HepG2 (cell line): ENCODE results near the gene SEC24D. TPM values are rescaled to one million over a fixed set of nuclear protein-coding genes. Genes with fewer than 3 reads are reported as not detected.

Experiments used
- ATAC-seq: fragments of 200-7000 bp; cut with Tn5 transposase; 3 replicates; pipeline ENCODE4 v1.9.1; 2020; ENCODE audit warnings: mild to moderate bottlenecking, moderate library complexity
- BruUV-seq: library from RNA; stranded (reverse); fragments of 400-500 nt; replicated peaks from 2 replicates; lab custom pipeline; 2021; lab: Mats Ljungman, UMichigan
- CTCF ChIA-PET: fragments of 300-600 bp; formaldehyde crosslinking; extraction: SDS; loops from one replicate; lab custom pipeline; 2021; ENCODE audit warnings: low total read pairs, inconsistent platforms, low intra/inter-chr PET ratio; lab: Yijun Ruan, JAX
- POLR2A ChIA-PET: fragments of 350-600 bp; sonication (Branson Sonifier 250); formaldehyde crosslinking; loops from one replicate; lab custom pipeline; 2020; ENCODE audit warnings: antibody characterized with exemption, inconsistent platforms; lab: Yijun Ruan, JAX
- DNase-seq: peaks from one replicate; pipeline ENCODE4 v3.0.0-alpha.2; 2015; ENCODE audit warnings: low spot score
- FAIRE-seq: peaks from 3 replicates; lab custom pipeline; 2011; peaks lifted over from hg19 to GRCh38; lab: Jason Lieb, UNC
- H2AFZ ChIP-seq: one replicate; pipeline ENCODE4 v1.6.1; 2011; ENCODE audit warnings: low read length, inconsistent platforms
- H3K27ac ChIP-seq: fragments of 300-600 bp; 3 replicates; pipeline ENCODE4 v1.8.0; 2011; ENCODE audit warnings: mixed run types, mild to moderate bottlenecking, mixed read lengths, low read length, inconsistent platforms; ENCODE audit not compliant: insufficient read depth; ENCODE audit errors: extremely low read length
- H3K27me3 ChIP-seq, 2 experiments: fragments of 200-600 bp in 1 of 2; 2 replicates in 1 of 2; 3 replicates in 1 of 2; pipeline versions ENCODE4 v1.6.0 to v1.8.0; 2011; ENCODE audit warnings: low read length in 2 of 2, mild to moderate bottlenecking in 2 of 2, moderate library complexity in 2 of 2, inconsistent platforms in 1 of 2; ENCODE audit not compliant: insufficient read depth in 2 of 2, control insufficient read depth in 1 of 2
- H3K36me3 ChIP-seq, 2 experiments: fragments of 200-600 bp in 1 of 2; replicated peaks in 1 of 2; 2 replicates in 1 of 2; 3 replicates in 1 of 2; pipeline versions ENCODE4 v1.5.1 to v1.8.0; 2011; ENCODE audit warnings: low read length in 2 of 2, inconsistent platforms in 1 of 2; ENCODE audit not compliant: insufficient read depth in 2 of 2, control insufficient read depth in 1 of 2
- H3K4me1 ChIP-seq: 2 replicates; pipeline ENCODE4 v1.5.1; 2012; ENCODE audit warnings: low read length, inconsistent platforms; ENCODE audit not compliant: insufficient read depth
- H3K4me2 ChIP-seq: 2 replicates; pipeline ENCODE4 v1.6.0; 2011; ENCODE audit warnings: low read depth, low read length, inconsistent platforms
- H3K4me3 ChIP-seq, 3 experiments: fragments of 200-600 bp in 1 of 3; sonication (generic), shearing (Covaris generic) in 1 of 3; replicated peaks in 1 of 3; 2 replicates each; pipeline ENCODE4 v1.5.1; 2011 to 2016; ENCODE audit warnings: low read length in 3 of 3, inconsistent platforms in 2 of 3, low read depth in 2 of 3, mild to moderate bottlenecking in 2 of 3, control low read depth in 1 of 3, mixed read lengths in 1 of 3; ENCODE audit not compliant: insufficient read depth in 1 of 3
- H3K79me2 ChIP-seq: one replicate; pipeline ENCODE4 v1.6.1; 2011; ENCODE audit warnings: low read length, inconsistent platforms; ENCODE audit not compliant: insufficient read depth
- H3K9ac ChIP-seq: 2 replicates; pipeline ENCODE4 v1.6.0; 2011; ENCODE audit warnings: mild to moderate bottlenecking, low read depth, low read length, inconsistent platforms; ENCODE audit not compliant: insufficient read depth
- H3K9me3 ChIP-seq: 2 replicates; pipeline ENCODE4 v1.5.1; 2012; ENCODE audit warnings: mild to moderate bottlenecking, low read length
- H4K20me1 ChIP-seq: 2 replicates; pipeline ENCODE4 v1.6.0; 2011; ENCODE audit warnings: inconsistent platforms, mild to moderate bottlenecking, low read length, moderate library complexity; ENCODE audit not compliant: insufficient read depth
- CEBPB ChIP-seq: IDR thresholded peaks from 2 replicates; pipeline ENCODE4 v1.6.1; 2011; ENCODE audit warnings: low read depth, low read length, improper control_type of control experiment, borderline replicate concordance
- HMGXB4 ChIP-seq, 2 experiments: sonication (generic) in 1 of 2; formaldehyde crosslinking in 1 of 2; IDR thresholded peaks; 2 replicates each; pipeline versions ENCODE4 v1.4.0 to v1.6.1; 2018 to 2020; ENCODE audit warnings: missing genetic modification reagents in 2 of 2, borderline replicate concordance in 1 of 2, low read depth in 1 of 2, mild to moderate bottlenecking in 1 of 2, missing biosample characterization in 1 of 2
- PRMT3 ChIP-seq: sonication (generic); formaldehyde crosslinking; IDR thresholded peaks from 2 replicates; pipeline ENCODE4 v1.8.1; 2022; ENCODE audit warnings: low read depth, mild to moderate bottlenecking, moderate library complexity, missing genetic modification reagents, borderline replicate concordance
- SP1 ChIP-seq, 2 experiments: fragments of 450-650 bp in 1 of 2; sonication (generic) in 1 of 2; formaldehyde crosslinking in 1 of 2; IDR thresholded peaks; 2 replicates each; pipeline versions ENCODE4 v1.4.0 to v1.6.1; 2016 to 2020; ENCODE audit warnings: missing genetic modification reagents in 1 of 2
- SRSF1 ChIP-seq: fragments of 200-400 bp; formaldehyde crosslinking; optimal IDR thresholded peaks from 2 replicates; pipeline ENCODE3; 2017; ENCODE audit warnings: mild to moderate bottlenecking, low read depth, low read length, moderate library complexity
- ZNF878 ChIP-seq: sonication (generic); formaldehyde crosslinking; IDR thresholded peaks from 2 replicates; pipeline ENCODE4 v1.8.1; 2023; ENCODE audit warnings: mild to moderate bottlenecking, missing genetic modification reagents, moderate library complexity
- WGBS: methylation state at CpG from one replicate; pipeline ENCODE4 v1.1.6; 2017; ENCODE audit warnings: low lambda C conversion rate; 5-methylcytosine and 5-hydroxymethylcytosine counted together
- in situ Hi-C: cut with HindIII; loops from 2 replicates; pipeline ENCODE4 v1.10.0; 2017; ENCODE audit warnings: low pct_unique_long_range_greater_than_20kb; ENCODE audit not compliant: extremely low pct_ligation_motif_present
- intact Hi-C: fragments of 100-400 bp; cut with micrococcal nuclease; formaldehyde crosslinking; loops from one replicate; pipeline ENCODE4 v1.10.0; 2022; ENCODE audit not compliant: unreplicated experiment
- polyA plus RNA-seq, 8 experiments: library from polyadenylated mRNA; depleted of rRNA in 3 of 8; stranded (reverse) in 7 of 8; unstranded in 1 of 8; fragments of >200 nt; fragmentation: Illumina TruSeq in 4 of 8; extraction: Trizol in 4 of 8; gene quantifications; 2 replicates each; pipeline versions ENCODE4 v1.2.1 to v1.2.3, GENCODE V29; 2011 to 2016; ENCODE audit warnings: low read depth in 4 of 8, missing spikeins in 1 of 8, mixed read lengths in 1 of 8; ENCODE audit not compliant: insufficient read depth in 1 of 8
- total RNA-seq, 5 experiments: library from RNA; depleted of rRNA; stranded (reverse); fragments of >200 nt; fragmentation: Illumina TruSeq; extraction: Trizol; gene quantifications; 2 replicates each; pipeline ENCODE4 v1.2.3, GENCODE V29; 2016; ENCODE audit warnings: low read depth in 1 of 5

SEC24D gene
- total and polyA plus RNA-seq, 2 of the 13 experiments (the other 11 are each of a cell fraction or from before 2014, with no cell fraction given) = 30.0 to 51.1 TPM

- ChIA-PET CTCF (no interaction called here), POLR2A (no interaction called here)
- Histone ChIP-seq H3K4me2 (no peak overlapping the region), H3K36me3 (peaks cover 16 to 84% of the 10 kb centered on the region in 2 experiments), H3K27ac (no peak overlapping the region), H3K4me1 (no peaks in the 10 kb centered on the region), H3K4me3 (no peak overlapping the region), H3K79me2 (no peaks in the 10 kb centered on the region), H3K27me3 (no peaks in the 10 kb centered on the region), H3K9ac (no peak overlapping the region), H4K20me1 (no peaks in the 10 kb centered on the region), H2AFZ (no peak overlapping the region), H3K9me3 (no peaks in the 10 kb centered on the region)
- DNase-seq (no peak), ATAC-seq (no peak), FAIRE-seq (no peak)
- 86% methylated on average over 1 of the region's 1 CpG for WGBS
- intact Hi-C loops (no loop called here), in situ Hi-C loops (no loop called here)
- BruUV-seq = no TSS peak
- TF ChIP-seq SP1 (IDR thresholded peaks at IDR 0.05) (no peak), SP1 (CRISPR knock-in tag; IDR thresholded peaks at IDR 0.05) (no peak), SRSF1 (no peak), HMGXB4 (CRISPR knock-in tag; IDR thresholded peaks at IDR 0.05; ENCODE audit: borderline replicate concordance in 1 of 2, low read depth in 1 of 2) (no peak), PRMT3 (CRISPR knock-in tag) (no peak)
Observed at GRCh38 chr4:118765399-118765798, 70.5 kb downstream of the SEC24D start.

GRCh38 chr4:118762730-118763477, 73.0 kb downstream of the SEC24D start:
- BruUV-seq = no TSS peak
- in situ Hi-C loops (no loop called here), intact Hi-C loops (no loop called here)
- DNase-seq (no peak), FAIRE-seq (no peak), ATAC-seq (no peak)
- no peak for TF ChIP-seq ZNF878 (CRISPR knock-in tag)
- TF ChIP-seq CEBPB = peak; percentile 33; the same call in 1 of the 2 replicates
- Histone ChIP-seq H3K4me3 (no peak overlapping the region), H3K36me3 (peaks cover 17 to 64% of the 10 kb centered on the region in 2 experiments), H2AFZ (no peak overlapping the region), H3K4me2 (no peak overlapping the region), H3K79me2 (no peaks in the 10 kb centered on the region), H3K9ac (no peak overlapping the region), H3K27ac (no peak overlapping the region), H3K4me1 (peaks cover 18% of the 10 kb centered on the region), H4K20me1 (peaks cover 3% of the 10 kb centered on the region; the same call in 1 of the 2 replicates), H3K27me3 (no peaks in the 10 kb centered on the region), H3K9me3 (no peaks in the 10 kb centered on the region)
- ChIA-PET POLR2A (no interaction called here), CTCF (no interaction called here)
- WGBS = 96% methylated on average over 3 of the region's 3 CpGs
